ENCODE results near the gene MFAP4.

- TF ChIP-seq MXI1 (IDR thresholded peaks at IDR 0.05; ENCODE audit: low read depth, low read length) (no peak), CTCF (IDR thresholded peaks at IDR 0.05 in 2 of 3, conservative IDR thresholded peaks at IDR 0.05 in 1 of 3; ENCODE audit: insufficient read depth in 2 of 3, low read depth in 1 of 3, low read length in 3 of 3) (no peak), ZNF511 (CRISPR knock-in tag; IDR thresholded peaks at IDR 0.05) (no peak), BRF1 (IDR thresholded peaks at IDR 0.05; ENCODE audit: borderline replicate concordance, extremely low read depth, insufficient read length) (no peak), POLR2A (conservative IDR thresholded peaks at IDR 0.05) (no peak), BRCA1 (IDR thresholded peaks at IDR 0.05) (no peak), BRCA1 (CRISPR knock-in tag; IDR thresholded peaks at IDR 0.05) (no peak), PCBP2 (IDR thresholded peaks at IDR 0.05; ENCODE audit: low read depth, low read length, poor library complexity, severe bottlenecking) (no peak), TAF1 (IDR thresholded peaks at IDR 0.05; ENCODE audit: control insufficient read depth, extremely low read depth, insufficient read depth, low read length, severe bottlenecking) (no peak), BRF2 (IDR thresholded peaks at IDR 0.05; ENCODE audit: borderline replicate concordance, insufficient read depth, insufficient read length) (no peak)
Observed at GRCh38 chr17:19341641-19342610, 45.1 kb downstream of the MFAP4 start.
